ENCODE data around the gene LRP6. TPM values are rescaled to one million over a fixed set of nuclear protein-coding genes. Genes with fewer than 3 reads are reported as not detected.

The LRP6 gene
- total RNA-seq, 4 donors from 2014 or later, result 9.5 to 21.4 (median 14.7) TPM

DNA sequence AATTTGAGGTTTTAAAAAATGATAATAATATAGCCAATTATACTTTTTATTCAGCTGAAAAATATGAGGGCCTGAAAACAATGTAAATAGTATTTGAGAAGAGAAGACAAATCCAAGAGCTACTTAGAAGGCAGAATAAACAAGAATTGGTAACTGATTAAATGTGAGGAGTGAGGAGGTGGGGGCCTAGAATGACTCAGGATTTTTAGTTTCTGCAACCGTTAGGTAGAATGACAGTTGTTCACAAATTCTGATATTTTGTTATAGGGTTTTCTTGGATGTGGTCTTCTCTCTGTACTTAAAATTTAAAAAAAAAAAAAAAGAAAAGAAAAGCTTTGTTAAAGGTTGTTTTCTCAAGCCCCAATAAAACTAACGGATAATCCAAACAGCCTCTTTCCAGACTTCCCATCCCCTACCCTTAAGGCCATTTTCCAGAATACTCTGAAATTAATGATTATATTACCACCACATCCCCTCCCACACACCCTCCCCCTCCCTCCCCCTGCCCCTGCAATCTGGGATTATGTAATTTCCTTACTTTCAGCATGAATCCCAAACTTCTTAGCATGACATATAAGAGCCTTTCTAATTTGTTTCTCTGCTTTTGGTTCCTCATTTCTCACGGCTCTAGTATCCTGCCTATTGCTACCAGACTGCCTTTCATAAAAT is 50.4 kb downstream of the LRP6 start:
- Histone ChIP-seq H3K9me3 (no peaks in the 10 kb centered on the region), H3K4me3 (no peak overlapping the region), H3K4me1 (peaks cover 31 to 46% of the 10 kb centered on the region in 2 donors), H3K36me3 (no peaks in the 10 kb centered on the region), H3K27me3 (no peaks in the 10 kb centered on the region), H3K27ac (no peak overlapping the region)
- ATAC-seq (no peak), DNase-seq (no peak)
- TF ChIP-seq, protein P1, sequence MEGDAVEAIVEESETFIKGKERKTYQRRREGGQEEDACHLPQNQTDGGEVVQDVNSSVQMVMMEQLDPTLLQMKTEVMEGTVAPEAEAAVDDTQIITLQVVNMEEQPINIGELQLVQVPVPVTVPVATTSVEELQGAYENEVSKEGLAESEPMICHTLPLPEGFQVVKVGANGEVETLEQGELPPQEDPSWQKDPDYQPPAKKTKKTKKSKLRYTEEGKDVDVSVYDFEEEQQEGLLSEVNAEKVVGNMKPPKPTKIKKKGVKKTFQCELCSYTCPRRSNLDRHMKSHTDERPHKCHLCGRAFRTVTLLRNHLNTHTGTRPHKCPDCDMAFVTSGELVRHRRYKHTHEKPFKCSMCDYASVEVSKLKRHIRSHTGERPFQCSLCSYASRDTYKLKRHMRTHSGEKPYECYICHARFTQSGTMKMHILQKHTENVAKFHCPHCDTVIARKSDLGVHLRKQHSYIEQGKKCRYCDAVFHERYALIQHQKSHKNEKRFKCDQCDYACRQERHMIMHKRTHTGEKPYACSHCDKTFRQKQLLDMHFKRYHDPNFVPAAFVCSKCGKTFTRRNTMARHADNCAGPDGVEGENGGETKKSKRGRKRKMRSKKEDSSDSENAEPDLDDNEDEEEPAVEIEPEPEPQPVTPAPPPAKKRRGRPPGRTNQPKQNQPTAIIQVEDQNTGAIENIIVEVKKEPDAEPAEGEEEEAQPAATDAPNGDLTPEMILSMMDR (IDR thresholded peaks at IDR 0.05 in 4 of 5, conservative IDR thresholded peaks at IDR 0.05 in 1 of 5), result no peak
- TF ChIP-seq POLR2A (IDR thresholded peaks at IDR 0.05), result no peak
- in situ Hi-C loops (cut with MboI; ENCODE audit: low sequenced_read_pairs in 4 of 4), result no loop called here
- intact Hi-C loops (cut with DNase I; ENCODE audit: low total_unique reads), result no loop called here

DNA sequence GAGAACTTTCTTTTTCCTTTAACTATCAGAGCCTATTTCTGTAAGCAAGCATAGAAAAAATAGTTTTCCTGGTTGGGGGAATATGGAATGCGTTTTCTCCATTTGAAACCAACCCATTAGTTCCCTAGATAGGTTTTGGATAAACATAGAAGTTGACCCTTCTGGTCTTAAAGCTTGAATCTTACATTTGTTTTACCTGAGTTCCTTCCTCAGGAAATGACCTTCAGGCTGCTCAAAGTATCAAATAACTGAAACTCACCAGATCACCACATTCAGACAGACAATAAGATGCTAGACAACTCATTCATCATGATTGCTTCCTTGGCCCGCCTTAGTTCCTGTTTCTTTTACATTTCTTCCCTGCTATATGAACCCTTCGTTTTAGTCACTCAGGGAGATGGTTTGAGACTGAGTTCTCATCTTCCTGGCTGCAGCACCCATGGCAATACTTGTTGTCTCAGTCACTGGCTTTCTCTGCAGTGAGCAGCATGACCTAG is 52.2 kb downstream of the LRP6 start:
- Histone ChIP-seq H3K27me3 (no peaks in the 10 kb centered on the region), H3K9me3 (no peaks in the 10 kb centered on the region), H3K36me3 (no peaks in the 10 kb centered on the region), H3K4me3 (no peak overlapping the region), H3K27ac (no peak overlapping the region), H3K4me1 (peaks cover 21 to 39% of the 10 kb centered on the region in 2 donors)
- ATAC-seq, result no peak
- intact Hi-C loops (cut with DNase I; ENCODE audit: low total_unique reads) (no loop called here), in situ Hi-C loops (cut with MboI; ENCODE audit: low sequenced_read_pairs in 4 of 4) (no loop called here)
- TF ChIP-seq, protein P1 (IDR thresholded peaks at IDR 0.05 in 4 of 5, conservative IDR thresholded peaks at IDR 0.05 in 1 of 5), result no peak
- no peak for TF ChIP-seq POLR2A (IDR thresholded peaks at IDR 0.05)
- no peak for DNase-seq

DNA sequence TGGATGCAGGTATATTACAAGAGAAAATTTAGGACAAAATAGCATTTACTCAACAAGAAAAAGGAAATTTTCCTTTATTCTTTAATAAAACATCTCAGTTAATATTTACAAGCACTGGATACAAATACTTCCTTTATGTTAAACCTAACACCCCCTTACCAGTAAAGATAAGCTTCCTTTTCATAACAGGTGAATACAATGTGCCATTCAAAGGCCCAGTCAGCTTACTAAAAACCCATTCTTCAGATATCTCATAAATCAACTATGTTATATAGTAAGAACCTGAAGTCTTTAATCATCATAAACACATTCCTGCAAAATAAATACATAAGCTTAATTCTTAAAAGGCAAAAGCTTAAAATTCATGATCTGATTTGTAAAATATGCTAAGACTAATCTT is 52.6 kb downstream of the LRP6 start:
- no peak overlapping the region for H3K4me3 ChIP-seq
- no peaks in the 10 kb centered on the region for H3K9me3 ChIP-seq
- DNase-seq (no peak), ATAC-seq (no peak)
- intact Hi-C loops (cut with DNase I; ENCODE audit: low total_unique reads), result no loop called here
- no peaks in the 10 kb centered on the region for H3K27me3 ChIP-seq
- no peak overlapping the region for H3K27ac ChIP-seq
- no peaks in the 10 kb centered on the region for H3K36me3 ChIP-seq
- in situ Hi-C loops (cut with MboI; ENCODE audit: low sequenced_read_pairs in 4 of 4), result no loop called here
- TF ChIP-seq, protein P1 (IDR thresholded peaks at IDR 0.05 in 4 of 5, conservative IDR thresholded peaks at IDR 0.05 in 1 of 5), result no peak
- TF ChIP-seq POLR2A (IDR thresholded peaks at IDR 0.05), result no peak
- peaks cover 21 to 39% of the 10 kb centered on the region in 2 donors for H3K4me1 ChIP-seq

DNA sequence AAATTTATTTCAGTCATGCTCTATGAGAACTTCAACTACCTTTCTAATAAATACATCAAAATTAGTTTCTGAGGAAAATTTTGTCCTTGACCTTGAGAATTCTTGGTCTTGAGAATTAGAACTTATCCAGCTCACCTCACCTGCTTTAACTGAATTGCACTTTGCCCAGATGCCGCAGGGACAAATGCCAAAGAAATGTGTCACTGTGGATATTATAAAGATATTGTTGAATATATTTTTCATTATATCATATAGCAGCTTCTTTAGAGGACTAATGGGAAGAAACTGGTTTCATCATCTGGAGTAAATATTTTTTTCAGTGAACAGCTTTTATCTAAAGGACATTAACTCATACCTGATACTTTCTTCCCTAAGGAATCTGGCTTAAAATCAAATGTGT is 54.1 kb downstream of the LRP6 start:
- Histone ChIP-seq H3K9me3 (no peaks in the 10 kb centered on the region), H3K4me1 (peaks cover 21 to 44% of the 10 kb centered on the region in 2 donors), H3K4me3 (no peak overlapping the region), H3K36me3 (no peaks in the 10 kb centered on the region), H3K27me3 (no peaks in the 10 kb centered on the region), H3K27ac (no peak overlapping the region)
- in situ Hi-C loops (cut with MboI; ENCODE audit: low sequenced_read_pairs in 4 of 4) (no loop called here), intact Hi-C loops (cut with DNase I; ENCODE audit: low total_unique reads) (no loop called here)
- ATAC-seq, result no peak
- TF ChIP-seq, protein P1 (IDR thresholded peaks at IDR 0.05 in 4 of 5, conservative IDR thresholded peaks at IDR 0.05 in 1 of 5), result no peak
- TF ChIP-seq POLR2A (IDR thresholded peaks at IDR 0.05), result no peak
- DNase-seq, result no peak
